Activated T-helper 1 cell treated with anti-CD3 and anti-CD28 coated beads, Interleukin-2, amount 50 U/mL, for 16 hours (primary cell): ENCODE measurements around the gene GYPE.
"Not testable (repeated sequence)": the region's sequence is repeated elsewhere in the genome, so short reads cannot be mapped to it uniquely, and the experiment has no call there.

Experiments used
- DNase-seq, 2 donors: peaks; one replicate each; pipeline ENCODE4 v3.0.0-alpha.2; 2020; ENCODE audit warnings: low read depth in 1 of 2, low spot score in 1 of 2

GYPE gene

GRCh38 chr4:143905440-143905839 lies at the start of gene GYPE:
GYPE (minus strand) TSS chr4:143905559; CDS start chr4:143905507, 52 bp downstream.
- DNase-seq: not testable (repeated sequence)

GRCh38 chr4:143951458-143951972 lies 46.2 kb upstream of the GYPE start:
- not testable (repeated sequence) for DNase-seq

- DNase-seq: not testable (repeated sequence)
Observed at GRCh38 chr4:143950967-143951366, 45.6 kb upstream of the GYPE start.

- not testable (repeated sequence) for DNase-seq
Observed at GRCh38 chr4:143950185-143950584, 44.8 kb upstream of the GYPE start.

GRCh38 chr4:143947493-143947892 lies 42.1 kb upstream of the GYPE start:
- DNase-seq: not testable (repeated sequence)

GRCh38 chr4:143940708-143941107 lies 35.3 kb upstream of the GYPE start:
- not testable (repeated sequence) for DNase-seq

- no peak for DNase-seq
Observed at GRCh38 chr4:143939528-143939927, 34.2 kb upstream of the GYPE start.

GRCh38 chr4:143938890-143939289 lies 33.5 kb upstream of the GYPE start:
- not testable (repeated sequence) for DNase-seq

GRCh38 chr4:143921181-143921580 lies 15.8 kb upstream of the GYPE start:
- no peak for DNase-seq

- DNase-seq: not testable (repeated sequence)
Observed at GRCh38 chr4:143916485-143916884, 11.1 kb upstream of the GYPE start.

- not testable (repeated sequence) for DNase-seq
Observed at GRCh38 chr4:143912478-143912877, 7.1 kb upstream of the GYPE start.

- DNase-seq: not testable (repeated sequence)
Observed at GRCh38 chr4:143911528-143912417, 6.4 kb upstream of the GYPE start.

- not testable (repeated sequence) for DNase-seq
Observed at GRCh38 chr4:143910906-143911305, 5.5 kb upstream of the GYPE start.

- not testable (repeated sequence) for DNase-seq
Observed at GRCh38 chr4:143907811-143908210, 2.5 kb upstream of the GYPE start.

GRCh38 chr4:143904431-143904830 lies 928 bp downstream of the GYPE start:
- not testable (repeated sequence) for DNase-seq

GRCh38 chr4:143890323-143890722 lies 15.0 kb downstream of the GYPE start:
- DNase-seq: not testable (repeated sequence)

GRCh38 chr4:143888189-143888588 lies 17.2 kb downstream of the GYPE start:
- DNase-seq: not testable (repeated sequence)

- not testable (repeated sequence) for DNase-seq
Observed at GRCh38 chr4:143884965-143885364, 20.4 kb downstream of the GYPE start.

- DNase-seq: no peak
Observed at GRCh38 chr4:143883529-143883928, 21.8 kb downstream of the GYPE start.

GRCh38 chr4:143882892-143883291 lies 22.5 kb downstream of the GYPE start:
- DNase-seq: no peak

GRCh38 chr4:143879561-143879960 lies 25.8 kb downstream of the GYPE start:
- DNase-seq: not testable (repeated sequence)

GRCh38 chr4:143875357-143875756 lies 30.0 kb downstream of the GYPE start:
- DNase-seq: not testable (repeated sequence)
